Measurements from ENCODE around the gene IFIH1. TPM values are rescaled to one million over a fixed set of nuclear protein-coding genes. Genes with fewer than 3 reads are reported as not detected.

The IFIH1 gene
- total and polyA plus RNA-seq, 7 donors = 8.8 to 16.0 (median 11.2) TPM

DNA sequence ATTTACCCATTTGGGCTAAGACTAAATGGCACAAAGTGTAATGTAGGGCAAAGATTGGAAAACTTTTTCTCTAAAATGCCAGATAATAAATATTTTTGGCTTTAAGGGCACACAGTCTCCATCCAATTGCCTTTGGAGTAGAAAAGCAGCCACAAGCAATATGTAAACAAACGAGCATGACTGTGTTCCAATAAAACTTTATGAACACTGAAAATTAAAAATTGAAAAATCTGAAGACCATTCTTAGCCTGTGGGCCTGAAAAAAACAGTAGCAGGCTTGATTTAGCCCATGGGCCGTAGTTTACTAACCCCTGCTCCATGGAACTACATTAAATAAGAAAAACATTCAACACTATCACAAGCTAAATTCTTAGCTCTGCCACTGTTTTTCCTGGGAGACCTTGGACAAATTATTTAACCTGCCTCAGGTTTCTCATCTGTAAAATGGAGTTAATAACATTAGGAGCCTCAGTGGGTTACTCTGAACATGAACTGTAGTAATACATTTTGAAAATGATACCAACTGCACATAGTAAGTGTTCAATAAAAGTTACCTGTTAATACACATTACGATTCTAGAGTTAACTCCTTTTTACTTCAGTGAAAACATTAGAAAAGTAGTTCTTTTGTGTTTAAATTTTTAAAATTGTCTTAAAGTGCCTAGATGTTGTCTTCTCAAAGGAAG, 1.3 kb downstream of the IFIH1 start:
- Histone ChIP-seq H3K27ac (peak overlapping the region in 3 of 4 donors; percentile 77 to 87 (median 80)), H3K4me1 (peaks cover 0 to 22% (median 12%) of the 10 kb centered on the region in 4 donors), H3K9me3 (no peaks in the 10 kb centered on the region), H3K36me3 (no peaks in the 10 kb centered on the region), H3K4me3 (peak overlapping the region; percentile 65 to 93 (median 82)), H3K27me3 (no peaks in the 10 kb centered on the region)
- intact Hi-C loops (cut with DNase I) = no loop called here
- 50 to 55% methylated on average over 3 of the region's 3 CpGs for WGBS, 2 donors
- no peak for DNase-seq
- no peak for TF ChIP-seq EP300 (IDR thresholded peaks at IDR 0.05)
- TF ChIP-seq, protein P1, sequence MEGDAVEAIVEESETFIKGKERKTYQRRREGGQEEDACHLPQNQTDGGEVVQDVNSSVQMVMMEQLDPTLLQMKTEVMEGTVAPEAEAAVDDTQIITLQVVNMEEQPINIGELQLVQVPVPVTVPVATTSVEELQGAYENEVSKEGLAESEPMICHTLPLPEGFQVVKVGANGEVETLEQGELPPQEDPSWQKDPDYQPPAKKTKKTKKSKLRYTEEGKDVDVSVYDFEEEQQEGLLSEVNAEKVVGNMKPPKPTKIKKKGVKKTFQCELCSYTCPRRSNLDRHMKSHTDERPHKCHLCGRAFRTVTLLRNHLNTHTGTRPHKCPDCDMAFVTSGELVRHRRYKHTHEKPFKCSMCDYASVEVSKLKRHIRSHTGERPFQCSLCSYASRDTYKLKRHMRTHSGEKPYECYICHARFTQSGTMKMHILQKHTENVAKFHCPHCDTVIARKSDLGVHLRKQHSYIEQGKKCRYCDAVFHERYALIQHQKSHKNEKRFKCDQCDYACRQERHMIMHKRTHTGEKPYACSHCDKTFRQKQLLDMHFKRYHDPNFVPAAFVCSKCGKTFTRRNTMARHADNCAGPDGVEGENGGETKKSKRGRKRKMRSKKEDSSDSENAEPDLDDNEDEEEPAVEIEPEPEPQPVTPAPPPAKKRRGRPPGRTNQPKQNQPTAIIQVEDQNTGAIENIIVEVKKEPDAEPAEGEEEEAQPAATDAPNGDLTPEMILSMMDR (IDR thresholded peaks at IDR 0.05) = no peak
- TF ChIP-seq POLR2AphosphoS5 (IDR thresholded peaks at IDR 0.05) = no peak
- TF ChIP-seq POLR2A (IDR thresholded peaks at IDR 0.05) = no peak

DNA sequence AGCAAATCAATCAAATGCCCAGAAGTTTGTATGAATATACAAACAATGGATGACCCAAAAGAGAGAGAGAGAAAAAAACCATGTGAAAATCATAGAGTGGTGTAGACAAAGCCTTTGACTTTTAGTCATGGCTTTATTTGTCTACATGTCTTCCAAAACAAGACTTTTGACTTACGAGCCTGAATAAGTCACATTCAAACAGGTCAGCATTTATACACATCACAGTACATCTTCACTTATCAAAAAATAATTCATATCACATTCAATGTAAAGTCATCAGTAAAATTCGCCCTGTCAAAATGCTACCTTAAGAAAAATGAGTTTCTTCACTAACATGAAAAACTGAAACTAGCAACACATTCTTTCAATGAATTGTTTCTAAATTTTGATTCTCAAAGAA, 1.9 kb downstream of the IFIH1 start:
- DNase-seq = no peak
- Histone ChIP-seq H3K36me3 (no peaks in the 10 kb centered on the region), H3K27ac (no peak overlapping the region), H3K27me3 (no peaks in the 10 kb centered on the region), H3K4me3 (no peak overlapping the region), H3K9me3 (no peaks in the 10 kb centered on the region), H3K4me1 (peaks cover 0 to 22% (median 12%) of the 10 kb centered on the region in 4 donors)
- no peak for TF ChIP-seq POLR2A (IDR thresholded peaks at IDR 0.05)
- no peak for TF ChIP-seq POLR2AphosphoS5 (IDR thresholded peaks at IDR 0.05)
- TF ChIP-seq, protein P1 (IDR thresholded peaks at IDR 0.05) = no peak
- no peak for TF ChIP-seq EP300 (IDR thresholded peaks at IDR 0.05)
- 75 to 82% methylated on average over 2 of the region's 2 CpGs for WGBS, 2 donors
- intact Hi-C loops (cut with DNase I) = no loop called here

DNA sequence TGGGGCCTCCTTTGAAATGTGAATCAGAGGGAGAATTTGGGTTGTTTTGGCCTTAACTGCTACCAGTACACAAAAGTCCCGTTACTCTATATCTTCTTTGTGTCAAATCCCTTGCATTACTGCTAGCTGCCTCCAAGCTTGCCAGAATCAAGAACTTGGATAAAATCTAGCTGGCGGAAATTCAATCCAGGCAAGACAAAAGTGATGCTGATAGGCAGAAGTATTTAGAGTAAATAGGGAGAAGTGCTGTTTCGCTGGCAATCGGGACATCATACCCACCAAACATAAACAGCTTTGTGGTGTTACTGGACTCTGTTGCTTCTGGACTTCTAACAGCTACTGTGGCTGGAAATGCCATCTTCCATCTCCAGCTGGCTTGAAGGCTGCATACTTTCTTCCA, 2.5 kb downstream of the IFIH1 start:
- no peak overlapping the region for H3K27ac ChIP-seq
- H3K9me3 ChIP-seq = no peaks in the 10 kb centered on the region
- DNase-seq = no peak
- H3K4me3 ChIP-seq = peak overlapping the region in 1 of 4 donors; percentile 1
- no peaks in the 10 kb centered on the region for H3K27me3 ChIP-seq
- no peak for TF ChIP-seq POLR2A (IDR thresholded peaks at IDR 0.05)
- TF ChIP-seq, protein P1 (IDR thresholded peaks at IDR 0.05) = no peak
- TF ChIP-seq POLR2AphosphoS5 (IDR thresholded peaks at IDR 0.05) = no peak
- no peak for TF ChIP-seq EP300 (IDR thresholded peaks at IDR 0.05)
- WGBS, 2 donors = 80 to 86% methylated on average over 4 of the region's 4 CpGs
- intact Hi-C loops (cut with DNase I) = no loop called here
- peaks cover 0 to 22% (median 12%) of the 10 kb centered on the region in 4 donors for H3K4me1 ChIP-seq
- H3K36me3 ChIP-seq = no peaks in the 10 kb centered on the region

DNA sequence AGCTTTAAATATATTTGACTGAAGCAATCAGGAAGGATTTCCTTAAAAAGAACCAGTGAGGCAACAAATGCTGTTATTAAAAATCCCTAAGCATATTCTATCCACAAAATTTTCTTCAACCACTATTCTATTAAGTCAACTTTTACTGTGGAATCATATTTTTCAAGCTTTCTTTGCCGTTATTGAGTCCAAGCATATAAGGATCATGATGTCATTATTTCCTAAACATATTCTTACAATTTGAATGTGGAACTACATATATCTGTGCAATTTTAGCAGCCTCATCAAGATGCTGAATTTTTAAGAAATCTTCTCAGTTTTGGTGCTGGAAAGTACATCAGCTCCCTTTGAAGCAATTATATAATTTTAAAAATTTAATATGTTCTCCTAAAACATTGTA, 5.6 kb downstream of the IFIH1 start:
- Histone ChIP-seq H3K27ac (no peak overlapping the region), H3K36me3 (peaks cover 0 to 10% (median 0%) of the 10 kb centered on the region in 4 donors), H3K27me3 (no peaks in the 10 kb centered on the region), H3K9me3 (no peaks in the 10 kb centered on the region), H3K4me1 (peaks cover 0 to 12% (median 6%) of the 10 kb centered on the region in 4 donors), H3K4me3 (no peak overlapping the region)
- intact Hi-C loops (cut with DNase I) = no loop called here
- TF ChIP-seq, protein P1 (IDR thresholded peaks at IDR 0.05) = no peak
- TF ChIP-seq POLR2A (IDR thresholded peaks at IDR 0.05) (no peak), POLR2AphosphoS5 (IDR thresholded peaks at IDR 0.05) (no peak), EP300 (IDR thresholded peaks at IDR 0.05) (no peak)
- WGBS, 2 donors = 58 to 78% methylated on average over 1 of the region's 1 CpG
- DNase-seq = no peak
